Measurements from ENCODE around the gene FBXW11. TPM values are rescaled to one million over a fixed set of nuclear protein-coding genes. Genes with fewer than 3 reads are reported as not detected.

FBXW11 gene
- total and polyA plus RNA-seq, 2 of the 13 experiments (the other 11 are each of a cell fraction or from before 2014, with no cell fraction given) = 31.7 to 53.6 TPM

DNA sequence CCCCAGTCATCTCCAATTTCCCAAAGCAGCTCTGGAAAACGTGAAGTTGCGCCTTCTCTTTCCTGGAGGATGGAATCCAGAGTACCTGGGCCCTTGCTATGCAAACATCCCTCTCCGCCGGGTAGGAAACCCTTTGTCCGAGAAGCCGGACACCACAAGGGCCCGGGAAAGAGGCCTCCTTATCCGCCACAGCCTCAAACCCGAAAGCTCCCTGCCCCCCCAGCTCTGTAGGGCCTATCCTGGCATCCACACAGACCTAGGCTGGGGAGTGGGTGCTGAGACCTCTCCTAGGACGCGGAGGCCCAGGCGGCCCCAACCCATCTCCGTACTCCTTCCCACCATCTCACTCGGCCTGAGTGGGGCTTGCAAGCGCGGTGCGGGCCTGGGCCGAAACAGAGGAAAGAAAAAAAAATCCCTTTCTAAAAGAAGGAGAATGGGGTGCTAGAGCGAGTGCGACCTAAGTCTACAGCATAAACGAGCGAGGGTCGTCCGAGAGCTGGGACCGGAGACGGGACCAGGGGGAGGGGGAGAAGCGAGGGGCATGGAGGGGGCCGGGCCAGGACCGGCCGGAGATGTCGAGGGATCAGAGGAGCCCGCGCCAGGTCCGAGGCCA is 624 bp downstream of the FBXW11 start (continued):
- TF ChIP-seq CENPX (CRISPR knock-in tag; IDR thresholded peaks at IDR 0.05) = no peak
- peak; percentile 51 for TF ChIP-seq ZNF781 (CRISPR knock-in tag; IDR thresholded peaks at IDR 0.05; ENCODE audit: borderline replicate concordance, not compliant biosample characterization)
- no peak for TF ChIP-seq SALL1 (CRISPR knock-in tag; IDR thresholded peaks at IDR 0.05)
- no peak for TF ChIP-seq DMTF1 (CRISPR knock-in tag; IDR thresholded peaks at IDR 0.05)
- TF ChIP-seq TFAP4 (IDR thresholded peaks at IDR 0.05; ENCODE audit: borderline replicate concordance, low read depth) = no peak
- no peak for TF ChIP-seq DDIT3 (CRISPR knock-in tag; IDR thresholded peaks at IDR 0.05)
- no peak for TF ChIP-seq ELF3 (CRISPR knock-in tag; IDR thresholded peaks at IDR 0.05)
- TF ChIP-seq, protein P1, sequence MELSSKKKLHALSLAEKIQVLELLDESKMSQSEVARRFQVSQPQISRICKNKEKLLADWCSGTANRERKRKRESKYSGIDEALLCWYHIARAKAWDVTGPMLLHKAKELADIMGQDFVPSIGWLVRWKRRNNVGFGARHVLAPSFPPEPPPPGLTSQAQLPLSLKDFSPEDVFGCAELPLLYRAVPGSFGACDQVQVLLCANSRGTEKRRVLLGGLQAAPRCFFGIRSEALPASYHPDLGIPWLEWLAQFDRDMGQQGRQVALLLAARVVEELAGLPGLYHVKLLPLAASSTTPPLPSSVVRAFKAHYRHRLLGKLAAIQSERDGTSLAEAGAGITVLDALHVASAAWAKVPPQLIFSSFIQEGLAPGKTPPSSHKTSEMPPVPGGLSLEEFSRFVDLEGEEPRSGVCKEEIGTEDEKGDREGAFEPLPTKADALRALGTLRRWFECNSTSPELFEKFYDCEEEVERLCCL (CRISPR knock-in tag; IDR thresholded peaks at IDR 0.05; ENCODE audit: borderline replicate concordance) = no peak
- no peak for TF ChIP-seq FOSL1 (CRISPR knock-in tag; IDR thresholded peaks at IDR 0.05; ENCODE audit: borderline replicate concordance)
- TF ChIP-seq MTA1 (CRISPR knock-in tag; IDR thresholded peaks at IDR 0.05; ENCODE audit: borderline replicate concordance) = 0 out of 2 replicates have a peak, but pooled peaks have one; percentile 7
- TF ChIP-seq NCOA1 (CRISPR knock-in tag; IDR thresholded peaks at IDR 0.05) = no peak
- no peak for TF ChIP-seq ZNF766 (CRISPR knock-in tag; IDR thresholded peaks at IDR 0.05; ENCODE audit: borderline replicate concordance)
- no peak for TF ChIP-seq ZBTB21 (CRISPR knock-in tag; IDR thresholded peaks at IDR 0.05)
- no peak for TF ChIP-seq THRA (CRISPR knock-in tag; IDR thresholded peaks at IDR 0.05; ENCODE audit: borderline replicate concordance)
- TF ChIP-seq KMT2B (CRISPR knock-in tag; IDR thresholded peaks at IDR 0.05) = no peak
- TF ChIP-seq IKZF1 (IDR thresholded peaks at IDR 0.05) = no peak
- TF ChIP-seq, protein P2, sequence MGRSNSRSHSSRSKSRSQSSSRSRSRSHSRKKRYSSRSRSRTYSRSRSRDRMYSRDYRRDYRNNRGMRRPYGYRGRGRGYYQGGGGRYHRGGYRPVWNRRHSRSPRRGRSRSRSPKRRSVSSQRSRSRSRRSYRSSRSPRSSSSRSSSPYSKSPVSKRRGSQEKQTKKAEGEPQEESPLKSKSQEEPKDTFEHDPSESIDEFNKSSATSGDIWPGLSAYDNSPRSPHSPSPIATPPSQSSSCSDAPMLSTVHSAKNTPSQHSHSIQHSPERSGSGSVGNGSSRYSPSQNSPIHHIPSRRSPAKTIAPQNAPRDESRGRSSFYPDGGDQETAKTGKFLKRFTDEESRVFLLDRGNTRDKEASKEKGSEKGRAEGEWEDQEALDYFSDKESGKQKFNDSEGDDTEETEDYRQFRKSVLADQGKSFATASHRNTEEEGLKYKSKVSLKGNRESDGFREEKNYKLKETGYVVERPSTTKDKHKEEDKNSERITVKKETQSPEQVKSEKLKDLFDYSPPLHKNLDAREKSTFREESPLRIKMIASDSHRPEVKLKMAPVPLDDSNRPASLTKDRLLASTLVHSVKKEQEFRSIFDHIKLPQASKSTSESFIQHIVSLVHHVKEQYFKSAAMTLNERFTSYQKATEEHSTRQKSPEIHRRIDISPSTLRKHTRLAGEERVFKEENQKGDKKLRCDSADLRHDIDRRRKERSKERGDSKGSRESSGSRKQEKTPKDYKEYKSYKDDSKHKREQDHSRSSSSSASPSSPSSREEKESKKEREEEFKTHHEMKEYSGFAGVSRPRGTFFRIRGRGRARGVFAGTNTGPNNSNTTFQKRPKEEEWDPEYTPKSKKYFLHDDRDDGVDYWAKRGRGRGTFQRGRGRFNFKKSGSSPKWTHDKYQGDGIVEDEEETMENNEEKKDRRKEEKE (IDR thresholded peaks at IDR 0.05) = no peak
- no peak for TF ChIP-seq ATF3 (CRISPR knock-in tag; IDR thresholded peaks at IDR 0.05)
- no peak for TF ChIP-seq MYPOP (CRISPR knock-in tag; IDR thresholded peaks at IDR 0.05)

Data from HepG2 (cell line).